OCI-LY7 (cell line): ENCODE data around the gene ACSM5. TPM values are rescaled to one million over a fixed set of nuclear protein-coding genes. Genes with fewer than 3 reads are reported as not detected.

Experiments used
- BruUV-seq: library from RNA; stranded (reverse); fragments of 400-500 nt; replicated peaks from 2 replicates; lab custom pipeline; 2021; lab: Mats Ljungman, UMichigan
- CTCF ChIA-PET: fragments of 300-600 bp; sonication (Branson Sonifier 250); formaldehyde crosslinking; loops from one replicate; lab custom pipeline; 2022; ENCODE audit warnings: antibody characterized with exemption; ENCODE audit not compliant: unreplicated experiment; lab: Charles Lee
- POLR2A ChIA-PET: fragments of 300-600 bp; sonication (Branson Sonifier 250); formaldehyde crosslinking; loops from one replicate; lab custom pipeline; 2022; ENCODE audit warnings: antibody characterized with exemption; lab: Charles Lee
- DNase-seq: peaks from one replicate; pipeline ENCODE4 v3.0.0-alpha.2; 2015; ENCODE audit warnings: low spot score
- H2AFZ ChIP-seq: fragments of 200-600 bp; sonication (generic), shearing (Covaris generic); 2 replicates; pipeline ENCODE4 v1.6.1; 2014; ENCODE audit warnings: mild to moderate bottlenecking, antibody characterized with exemption, low read length, moderate library complexity
- H3K27ac ChIP-seq: fragments of 200-600 bp; sonication (generic); 2 replicates; pipeline ENCODE4 v1.5.1; 2014; ENCODE audit warnings: mixed run types, low read depth, mild to moderate bottlenecking, moderate library complexity, low read length, inconsistent platforms; ENCODE audit not compliant: poor library complexity, severe bottlenecking
- H3K36me3 ChIP-seq: fragments of 200-600 bp; sonication (generic); 2 replicates; pipeline ENCODE4 v1.6.1; 2014; ENCODE audit warnings: mild to moderate bottlenecking, antibody characterized with exemption, low read length, moderate library complexity, mixed read lengths; ENCODE audit not compliant: insufficient read depth
- H3K4me1 ChIP-seq: fragments of 200-600 bp; sonication (generic); 2 replicates; pipeline ENCODE4 v1.5.1; 2014; ENCODE audit warnings: mild to moderate bottlenecking, low read length; ENCODE audit not compliant: insufficient read depth, poor library complexity, severe bottlenecking
- H3K4me2 ChIP-seq: fragments of 200-600 bp; sonication (generic); 2 replicates; pipeline ENCODE4 v1.6.1; 2014; ENCODE audit warnings: mild to moderate bottlenecking, low read length
- H3K4me3 ChIP-seq: fragments of 200-600 bp; sonication (generic); 2 replicates; pipeline ENCODE4 v1.5.1; 2014; ENCODE audit warnings: mild to moderate bottlenecking, low read depth, low read length; ENCODE audit not compliant: poor library complexity, severe bottlenecking
- H3K79me2 ChIP-seq: fragments of 200-600 bp; sonication (generic); 2 replicates; pipeline ENCODE4 v1.6.1; 2016; ENCODE audit warnings: low read depth, mild to moderate bottlenecking, low read length, moderate library complexity, mixed read lengths; ENCODE audit not compliant: insufficient read depth
- H3K9me2 ChIP-seq: fragments of 200-600 bp; sonication (generic); 2 replicates; pipeline ENCODE4 v1.6.1; 2016; ENCODE audit warnings: mild to moderate bottlenecking, low read length, mixed read lengths; ENCODE audit not compliant: insufficient read depth
- H3K9me3 ChIP-seq: fragments of 200-600 bp; sonication (generic); 2 replicates; pipeline ENCODE4 v1.6.1; 2014; ENCODE audit warnings: mild to moderate bottlenecking, mixed run types, low read length, mixed read lengths
- H4K20me1 ChIP-seq: fragments of 200-600 bp; sonication (generic); 2 replicates; pipeline ENCODE4 v1.6.1; 2014; ENCODE audit warnings: mild to moderate bottlenecking, antibody characterized with exemption, low read length, moderate library complexity, mixed read lengths; ENCODE audit not compliant: insufficient read depth
- CTCF ChIP-seq: fragments of 200-600 bp; sonication (generic); conservative IDR thresholded peaks from 2 replicates; pipeline ENCODE4 v1.5.1; 2014; ENCODE audit warnings: mild to moderate bottlenecking, antibody characterized with exemption, low read length, moderate library complexity, mixed read lengths
- EZH2phosphoT487 ChIP-seq: fragments of 200-600 bp; sonication (generic); IDR thresholded peaks from 2 replicates; pipeline ENCODE4 v1.6.1; 2018; ENCODE audit warnings: low read depth, borderline replicate concordance, mild to moderate bottlenecking, mixed run types, antibody characterized with exemption, low read length, moderate library complexity, mixed read lengths
- intact Hi-C: fragments of 100-400 bp; cut with micrococcal nuclease; formaldehyde crosslinking; loops from one replicate; pipeline ENCODE4 v1.10.0; 2022; ENCODE audit not compliant: unreplicated experiment
- total RNA-seq, 2 experiments: library from RNA; depleted of rRNA in 1 of 2; stranded (reverse); fragments of >200 nt in 1 of 2; shearing (Covaris generic) in 1 of 2; gene quantifications; 2 replicates each; pipeline ENCODE4 v1.2.3, GENCODE V29; 2014 to 2022

The ACSM5 gene
- total RNA-seq, 2 experiments from 2014 or later: not detected

DNA sequence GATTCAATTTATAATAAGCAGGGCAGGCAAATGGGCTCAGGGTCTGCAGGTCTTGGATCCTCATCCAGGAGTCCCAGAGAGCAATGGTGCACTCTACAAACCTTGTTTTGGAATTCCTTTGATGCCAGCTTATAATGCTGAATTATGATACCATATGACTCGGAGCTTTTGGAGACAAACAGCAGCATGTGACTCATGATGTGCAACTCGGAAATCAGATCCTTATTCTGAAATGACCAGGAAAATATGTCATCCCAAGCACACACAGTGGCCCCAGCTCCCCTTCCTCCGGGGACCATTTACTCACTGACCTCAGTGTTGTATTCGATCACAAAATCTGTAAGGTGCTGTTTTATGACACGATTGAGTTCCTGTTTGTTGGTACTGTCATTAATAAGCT, 36.6 kb upstream of the ACSM5 start:
- Histone ChIP-seq H3K4me1 (no peaks in the 10 kb centered on the region), H3K79me2 (no peaks in the 10 kb centered on the region), H4K20me1 (no peaks in the 10 kb centered on the region), H3K27ac (no peak overlapping the region), H3K36me3 (no peaks in the 10 kb centered on the region), H3K9me2 (no peaks in the 10 kb centered on the region), H2AFZ (no peak overlapping the region), H3K4me2 (no peak overlapping the region), H3K4me3 (no peak overlapping the region), H3K9me3 (no peaks in the 10 kb centered on the region)
- TF ChIP-seq CTCF (no peak), EZH2phosphoT487 (no peak)
- no peak for DNase-seq
- no TSS peak for BruUV-seq
- POLR2A ChIA-PET: no interaction called here
- intact Hi-C loops: no loop called here
- CTCF ChIA-PET: no interaction called here

DNA sequence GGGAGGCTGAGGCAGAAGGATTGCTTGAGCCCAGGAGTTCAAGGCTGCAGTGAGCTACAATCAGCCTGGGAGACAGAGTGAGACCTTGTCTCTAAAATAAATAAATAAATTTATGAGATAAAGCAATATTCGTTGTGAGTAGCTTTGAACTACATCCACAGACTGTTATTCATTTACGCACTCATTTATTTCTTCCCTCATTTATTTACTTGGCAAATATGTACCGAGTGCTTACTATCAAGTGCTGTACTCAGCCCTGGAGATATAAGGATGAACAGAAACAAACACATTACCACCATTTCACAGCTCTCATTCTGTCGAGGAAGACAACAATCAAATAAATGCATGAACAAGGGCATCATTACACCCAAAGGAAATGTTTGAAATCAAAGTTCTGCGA, 32.2 kb upstream of the ACSM5 start:
- no peaks in the 10 kb centered on the region for H3K9me2 ChIP-seq
- H4K20me1 ChIP-seq: no peaks in the 10 kb centered on the region
- no TSS peak for BruUV-seq
- no peak overlapping the region for H2AFZ ChIP-seq
- H3K4me2 ChIP-seq: no peak overlapping the region
- H3K36me3 ChIP-seq: no peaks in the 10 kb centered on the region
- TF ChIP-seq CTCF (no peak), EZH2phosphoT487 (no peak)
- H3K4me1 ChIP-seq: no peaks in the 10 kb centered on the region
- ChIA-PET POLR2A (no interaction called here), CTCF (no interaction called here)
- no peak overlapping the region for H3K27ac ChIP-seq
- no peak for DNase-seq
- H3K4me3 ChIP-seq: no peak overlapping the region
- no peaks in the 10 kb centered on the region for H3K79me2 ChIP-seq
- H3K9me3 ChIP-seq: no peaks in the 10 kb centered on the region
- intact Hi-C loops: no loop called here

DNA sequence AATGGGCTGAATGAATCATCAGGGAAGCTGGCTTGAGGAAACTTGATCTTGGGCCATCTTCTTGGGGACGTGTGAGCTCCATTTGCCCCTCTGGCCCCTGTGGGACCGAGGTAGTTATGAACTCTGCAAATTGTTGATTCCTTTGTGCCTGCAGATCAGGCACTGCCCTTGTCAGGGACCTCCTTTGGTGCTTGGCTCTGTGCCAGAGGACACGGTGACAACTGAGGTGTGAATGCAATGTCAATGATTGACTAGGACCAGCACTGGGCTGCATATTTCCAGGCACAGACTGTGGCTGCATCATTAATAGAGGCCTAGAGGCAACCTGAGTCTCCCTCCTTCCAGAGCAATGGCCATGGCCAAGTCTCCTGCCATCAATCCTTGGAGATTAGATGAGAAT, 28.6 kb upstream of the ACSM5 start:
- Histone ChIP-seq H3K4me2 (no peak overlapping the region), H3K9me2 (no peaks in the 10 kb centered on the region), H3K4me1 (no peaks in the 10 kb centered on the region), H3K4me3 (no peak overlapping the region), H3K9me3 (no peaks in the 10 kb centered on the region), H3K79me2 (no peaks in the 10 kb centered on the region), H4K20me1 (no peaks in the 10 kb centered on the region), H3K36me3 (no peaks in the 10 kb centered on the region), H2AFZ (no peak overlapping the region), H3K27ac (no peak overlapping the region)
- TF ChIP-seq CTCF (no peak), EZH2phosphoT487 (no peak)
- intact Hi-C loops: loop anchor here (5.0 kb wide), 1 partner anchor 823 kb away; the partner anchor contains the start of gene VPS35L
- BruUV-seq: no TSS peak
- CTCF ChIA-PET: no interaction called here
- POLR2A ChIA-PET: no interaction called here
- DNase-seq: no peak
